H9 (cell line): ENCODE data around the gene AXIN1. TPM values are rescaled to one million over a fixed set of nuclear protein-coding genes. Genes with fewer than 3 reads are reported as not detected.

ENCODE experiments used
- DNase-seq: peaks from one replicate; pipeline ENCODE4 v3.0.0-alpha.2; 2017
- H2AFZ ChIP-seq: one replicate; pipeline ENCODE4 v1.6.1; 2013; ENCODE audit warnings: mild to moderate bottlenecking, low read length, control low read depth, moderate library complexity
- H2AK5ac ChIP-seq: 2 replicates; pipeline ENCODE4 v1.6.1; 2013; ENCODE audit warnings: low read length, control low read depth, mixed read lengths; ENCODE audit not compliant: insufficient read length
- H2BK120ac ChIP-seq: one replicate; pipeline ENCODE4 v1.6.1; 2013; ENCODE audit warnings: low read depth, mild to moderate bottlenecking, low read length, control low read depth, inconsistent platforms; ENCODE audit not compliant: poor library complexity, severe bottlenecking
- H2BK12ac ChIP-seq: 2 replicates; pipeline ENCODE4 v1.6.1; 2013; ENCODE audit warnings: low read length, control low read depth, mixed read lengths, low read depth; ENCODE audit not compliant: insufficient read length
- H2BK15ac ChIP-seq: 2 replicates; pipeline ENCODE4 v1.6.1; 2013; ENCODE audit warnings: low read depth, low read length, control low read depth
- H2BK20ac ChIP-seq: one replicate; pipeline ENCODE4 v1.6.1; 2013; ENCODE audit warnings: low read depth, mild to moderate bottlenecking, low read length, control low read depth, inconsistent platforms; ENCODE audit not compliant: poor library complexity, severe bottlenecking
- H2BK5ac ChIP-seq: 2 replicates; pipeline ENCODE4 v1.6.1; 2013; ENCODE audit warnings: low read length, control low read depth, mixed read lengths; ENCODE audit not compliant: insufficient read length
- H3K14ac ChIP-seq: 2 replicates; pipeline ENCODE4 v1.6.1; 2013; ENCODE audit warnings: low read length, control low read depth; ENCODE audit not compliant: insufficient read depth
- H3K18ac ChIP-seq: 2 replicates; pipeline ENCODE4 v1.6.1; 2013; ENCODE audit warnings: low read depth, mild to moderate bottlenecking, mixed read lengths, low read length, control low read depth; ENCODE audit not compliant: insufficient read length
- H3K23ac ChIP-seq: 2 replicates; pipeline ENCODE4 v1.6.1; 2013; ENCODE audit warnings: low read length, control low read depth, mixed read lengths, low read depth; ENCODE audit not compliant: insufficient read length
- H3K23me2 ChIP-seq: 2 replicates; pipeline ENCODE4 v1.6.1; 2013; ENCODE audit warnings: low read depth, mild to moderate bottlenecking, mixed read lengths, low read length, control low read depth; ENCODE audit not compliant: insufficient read length, poor library complexity, severe bottlenecking
- H3K27ac ChIP-seq: 2 replicates; pipeline ENCODE4 v1.5.1; 2013; ENCODE audit warnings: low read length, control low read depth, mixed read lengths, low read depth; ENCODE audit not compliant: insufficient read length
- H3K27me3 ChIP-seq: 2 replicates; pipeline ENCODE4 v1.6.1; 2013; ENCODE audit warnings: low read length, control low read depth, inconsistent platforms; ENCODE audit not compliant: insufficient read depth
- H3K4ac ChIP-seq: 2 replicates; pipeline ENCODE4 v1.6.1; 2013; ENCODE audit warnings: low read depth, mild to moderate bottlenecking, control low read depth, inconsistent platforms, low read length, moderate library complexity
- H3K4me1 ChIP-seq: 2 replicates; pipeline ENCODE4 v1.6.1; 2013; ENCODE audit warnings: low read length, control low read depth, inconsistent platforms; ENCODE audit not compliant: insufficient read depth
- H3K4me2 ChIP-seq: 2 replicates; pipeline ENCODE4 v1.6.1; 2013; ENCODE audit warnings: low read length, control low read depth, mixed read lengths; ENCODE audit not compliant: insufficient read length, insufficient read depth
- H3K56ac ChIP-seq: 2 replicates; pipeline ENCODE4 v1.6.1; 2013; ENCODE audit warnings: low read depth, mild to moderate bottlenecking, mixed read lengths, low read length, control low read depth; ENCODE audit not compliant: insufficient read length
- H3K79me1 ChIP-seq: 2 replicates; pipeline ENCODE4 v1.6.1; 2013; ENCODE audit warnings: low read depth, mild to moderate bottlenecking, moderate library complexity, low read length, control low read depth, inconsistent platforms; ENCODE audit not compliant: insufficient read depth, poor library complexity, severe bottlenecking
- H3K79me2 ChIP-seq: 2 replicates; pipeline ENCODE4 v1.6.1; 2013; ENCODE audit warnings: low read length, control low read depth, inconsistent platforms; ENCODE audit not compliant: insufficient read depth
- H3K9ac ChIP-seq: 2 replicates; pipeline ENCODE4 v1.6.1; 2013; ENCODE audit warnings: low read length, control low read depth, mixed read lengths; ENCODE audit not compliant: insufficient read length; ENCODE audit errors: extremely low read depth
- H3K9me3 ChIP-seq: one replicate; pipeline ENCODE4 v1.6.1; 2013; ENCODE audit warnings: low read depth, low read length, inconsistent platforms; ENCODE audit not compliant: control insufficient read depth
- H3T11ph ChIP-seq: one replicate; pipeline ENCODE4 v1.6.1; 2013; ENCODE audit warnings: mild to moderate bottlenecking, low read length, control low read depth, inconsistent platforms
- H4K20me1 ChIP-seq: one replicate; pipeline ENCODE4 v1.6.1; 2013; ENCODE audit not compliant: control insufficient read depth, insufficient read length, insufficient read depth
- H4K5ac ChIP-seq: 2 replicates; pipeline ENCODE4 v1.6.1; 2013; ENCODE audit warnings: low read depth, mild to moderate bottlenecking, mixed read lengths, low read length, control low read depth; ENCODE audit not compliant: insufficient read length
- H4K8ac ChIP-seq: replicated peaks from 2 replicates; pipeline ENCODE4 v1.6.1; 2013; ENCODE audit warnings: low read length, control low read depth, mixed read lengths, low read depth; ENCODE audit not compliant: insufficient read length
- H4K91ac ChIP-seq: 2 replicates; pipeline ENCODE4 v1.6.1; 2013; ENCODE audit warnings: low read depth, mild to moderate bottlenecking, moderate library complexity, mixed read lengths, low read length, control low read depth; ENCODE audit not compliant: insufficient read length
- H3K27ac Mint-ChIP-seq, 3 experiments: 2 replicates in 2 of 3; 3 replicates in 1 of 3; pipeline ENCODE4 v1.8.0; 2020 to 2021; ENCODE audit warnings: mixed read lengths in 3 of 3, mild to moderate bottlenecking in 1 of 3, moderate library complexity in 1 of 3
- H3K27me3 Mint-ChIP-seq: 2 replicates; pipeline ENCODE4 v1.8.0; 2021; ENCODE audit warnings: low read depth, mild to moderate bottlenecking, moderate library complexity, mixed read lengths
- H3K36me3 Mint-ChIP-seq, 3 experiments: 2 replicates in 2 of 3; 3 replicates in 1 of 3; pipeline ENCODE4 v1.8.0; 2020 to 2021; ENCODE audit warnings: low read depth in 3 of 3, mixed read lengths in 3 of 3; ENCODE audit not compliant: insufficient read depth in 1 of 3
- H3K4me1 Mint-ChIP-seq, 2 experiments: 2 replicates each; pipeline ENCODE4 v1.8.0; 2020; ENCODE audit warnings: mixed read lengths in 2 of 2
- H3K4me3 Mint-ChIP-seq, 2 experiments: 2 replicates in 1 of 2; 3 replicates in 1 of 2; pipeline ENCODE4 v1.8.0; 2020 to 2021; ENCODE audit warnings: mild to moderate bottlenecking in 2 of 2, mixed read lengths in 2 of 2, moderate library complexity in 1 of 2
- H3K9me3 Mint-ChIP-seq, 2 experiments: 2 replicates in 1 of 2; 3 replicates in 1 of 2; pipeline ENCODE4 v1.8.0; 2020; ENCODE audit warnings: mild to moderate bottlenecking in 2 of 2, mixed read lengths in 2 of 2, moderate library complexity in 1 of 2
- CTCF ChIP-seq: fragments of 200-600 bp; sonication (generic); conservative IDR thresholded peaks from 3 replicates; pipeline ENCODE4 v1.8.0; 2021; ENCODE audit warnings: antibody characterized with exemption, mild to moderate bottlenecking
- WGBS: extraction: QIAGEN DNeasy Blood & Tissue Kit; methylation state at CpG from one replicate; pipeline ENCODE4 v1.1.7; 2013; ENCODE audit warnings: missing lambda C conversion rate, low lambda C conversion rate, mixed read lengths; ENCODE audit not compliant: insufficient read length; ENCODE audit errors: extremely low coverage; 5-methylcytosine and 5-hydroxymethylcytosine counted together
- total RNA-seq: library from RNA; stranded (reverse); gene quantifications from 2 replicates; pipeline ENCODE4 v1.2.1, GENCODE V29; 2021

The AXIN1 gene
- total RNA-seq, 1 experiment from 2014 or later: 50.9 TPM

GRCh38 chr16:325375-326145, 27.0 kb downstream of the AXIN1 start:
- no peak for DNase-seq

More at GRCh38 chr16:325375-326145, 27.0 kb downstream of the AXIN1 start:
- no peak overlapping the region for H2BK12ac ChIP-seq
- H3K56ac ChIP-seq: no peak overlapping the region
- H3K9me3 ChIP-seq: no peaks in the 10 kb centered on the region
- TF ChIP-seq CTCF: no peak
- WGBS: no CpG with 5 or more reads among the region's 28 CpGs
- H3T11ph ChIP-seq: no peak overlapping the region
- no peak overlapping the region for H2AFZ ChIP-seq
- no peak overlapping the region for H4K5ac ChIP-seq
- H3K4me3 Mint-ChIP-seq: no peak overlapping the region
- H3K18ac ChIP-seq: no peak overlapping the region
- peaks cover 8% of the 10 kb centered on the region for H3K79me1 ChIP-seq
- H3K23ac ChIP-seq: no peak overlapping the region
- H3K9me3 Mint-ChIP-seq: no peaks in the 10 kb centered on the region
- no peak overlapping the region for H3K14ac ChIP-seq
- peaks cover 14 to 18% of the 10 kb centered on the region in 2 experiments for H3K4me1 Mint-ChIP-seq
- peak overlapping the region in 2 of 3 experiments; percentile 23 to 40; a peak in 1 of 7 replicates for H3K27ac Mint-ChIP-seq
- no peak overlapping the region for H2BK20ac ChIP-seq
- no peak overlapping the region for H2AK5ac ChIP-seq
- H3K4ac ChIP-seq: no peak overlapping the region
- no peaks in the 10 kb centered on the region for H3K23me2 ChIP-seq
- no peak overlapping the region for H2BK120ac ChIP-seq
- H3K79me2 ChIP-seq: peaks cover 4% of the 10 kb centered on the region; the same call in 1 of the 2 replicates
- H3K27me3 Mint-ChIP-seq: no peaks in the 10 kb centered on the region
- H3K36me3 Mint-ChIP-seq: peaks cover 0 to 3% (median 2%) of the 10 kb centered on the region in 3 experiments; a peak in 2 of 7 replicates
- H4K91ac ChIP-seq: no peak overlapping the region
- no peaks in the 10 kb centered on the region for H4K20me1 ChIP-seq
- no peaks in the 10 kb centered on the region for H3K4me1 ChIP-seq
- no peak overlapping the region for H3K27ac ChIP-seq
- no peak overlapping the region for H3K9ac ChIP-seq
- no peak overlapping the region for H3K4me2 ChIP-seq
- no peak overlapping the region for H4K8ac ChIP-seq
- no peak overlapping the region for H2BK5ac ChIP-seq
- H3K27me3 ChIP-seq: no peaks in the 10 kb centered on the region
- H2BK15ac ChIP-seq: no peak overlapping the region
